Ramos (cell line): ENCODE measurements around the gene SALL2.

ENCODE experiments used
- in situ Hi-C: fragments of 300-500 bp; cut with MboI; formaldehyde crosslinking; loops from one replicate; pipeline ENCODE4 v1.14.3; 2022; ENCODE audit warnings: low sequenced_read_pairs; ENCODE audit not compliant: unreplicated experiment

Gene SALL2

GRCh38 chr14:21528381-21529348 lies 2.5 kb upstream of the SALL2 start:
- in situ Hi-C loops: no loop called here

- in situ Hi-C loops: no loop called here
These were observed 1.2 kb upstream of the SALL2 start for GRCh38 chr14:21527318-21527679.

GRCh38 chr14:21526672-21527317 lies 649 bp upstream of the SALL2 start:
- in situ Hi-C loops: no loop called here

GRCh38 chr14:21525571-21525961 lies 580 bp downstream of the SALL2 start:
- in situ Hi-C loops: no loop called here

- in situ Hi-C loops: no loop called here
These were observed 1.3 kb downstream of the SALL2 start for GRCh38 chr14:21524575-21525490.

GRCh38 chr14:21523203-21523602 lies 2.9 kb downstream of the SALL2 start:
- in situ Hi-C loops: no loop called here

- in situ Hi-C loops: no loop called here
These were observed 4.6 kb downstream of the SALL2 start for GRCh38 chr14:21521501-21521900.

- in situ Hi-C loops: no loop called here
These were observed 5.4 kb downstream of the SALL2 start for GRCh38 chr14:21520767-21521166.

GRCh38 chr14:21518725-21519124 lies 7.4 kb downstream of the SALL2 start:
- in situ Hi-C loops: no loop called here

GRCh38 chr14:21514341-21514740 lies 11.8 kb downstream of the SALL2 start:
- in situ Hi-C loops: no loop called here

- in situ Hi-C loops: no loop called here
These were observed 15.2 kb downstream of the SALL2 start, which contains the start of gene METTL3 for GRCh38 chr14:21510735-21511657. Gene METTL3, minus strand, starts transcription at chr14:21511340. Its CDS starts 117 bp downstream, at chr14:21511223.

- in situ Hi-C loops: no loop called here
These were observed 16.6 kb downstream of the SALL2 start for GRCh38 chr14:21509432-21510143.

- in situ Hi-C loops: no loop called here
These were observed 19.6 kb downstream of the SALL2 start for GRCh38 chr14:21506557-21506956.

GRCh38 chr14:21505012-21505553 lies 21.1 kb downstream of the SALL2 start:
- in situ Hi-C loops: no loop called here

GRCh38 chr14:21503376-21503775 lies 22.8 kb downstream of the SALL2 start:
- in situ Hi-C loops: loop anchor here (5.0 kb wide), 1 partner anchor 54 kb away; no protein-coding TSS in a partner anchor

GRCh38 chr14:21501568-21501967 lies 24.6 kb downstream of the SALL2 start:
- in situ Hi-C loops: loop anchor here (5.0 kb wide), 1 partner anchor 56 kb away; no protein-coding TSS in a partner anchor

- in situ Hi-C loops: no loop called here
These were observed 27.3 kb downstream of the SALL2 start for GRCh38 chr14:21498540-21499526.
